MM.1S (cell line): ENCODE measurements around the gene SLC35F5.

Source experiments
- EZH2phosphoT487 ChIP-seq: fragments of 300-600 bp; sonication (generic); IDR thresholded peaks from 2 replicates; pipeline ENCODE4 v1.6.1; 2018; ENCODE audit warnings: antibody characterized with exemption, low read length
- TF ChIP-seq, protein P1 (sequence below): fragments of 300-600 bp; sonication (generic); IDR thresholded peaks from 2 replicates; pipeline ENCODE4 v1.5.1; 2016; ENCODE audit warnings: antibody characterized with exemption, low read length, mixed read lengths

- TF ChIP-seq, protein P1, sequence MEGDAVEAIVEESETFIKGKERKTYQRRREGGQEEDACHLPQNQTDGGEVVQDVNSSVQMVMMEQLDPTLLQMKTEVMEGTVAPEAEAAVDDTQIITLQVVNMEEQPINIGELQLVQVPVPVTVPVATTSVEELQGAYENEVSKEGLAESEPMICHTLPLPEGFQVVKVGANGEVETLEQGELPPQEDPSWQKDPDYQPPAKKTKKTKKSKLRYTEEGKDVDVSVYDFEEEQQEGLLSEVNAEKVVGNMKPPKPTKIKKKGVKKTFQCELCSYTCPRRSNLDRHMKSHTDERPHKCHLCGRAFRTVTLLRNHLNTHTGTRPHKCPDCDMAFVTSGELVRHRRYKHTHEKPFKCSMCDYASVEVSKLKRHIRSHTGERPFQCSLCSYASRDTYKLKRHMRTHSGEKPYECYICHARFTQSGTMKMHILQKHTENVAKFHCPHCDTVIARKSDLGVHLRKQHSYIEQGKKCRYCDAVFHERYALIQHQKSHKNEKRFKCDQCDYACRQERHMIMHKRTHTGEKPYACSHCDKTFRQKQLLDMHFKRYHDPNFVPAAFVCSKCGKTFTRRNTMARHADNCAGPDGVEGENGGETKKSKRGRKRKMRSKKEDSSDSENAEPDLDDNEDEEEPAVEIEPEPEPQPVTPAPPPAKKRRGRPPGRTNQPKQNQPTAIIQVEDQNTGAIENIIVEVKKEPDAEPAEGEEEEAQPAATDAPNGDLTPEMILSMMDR, result no peak
- TF ChIP-seq EZH2phosphoT487, result no peak
These were observed 35.5 kb upstream of the SLC35F5 start for GRCh38 chr2:113791697-113792590.
